Nephron progenitor cell (in vitro differentiated cells): Measurements from ENCODE around the gene MISP3.
"Not testable (repeated sequence)": the region's sequence is repeated elsewhere in the genome, so short reads cannot be mapped to it uniquely, and the experiment has no call there.

Experiments used
- DNase-seq: peaks from one replicate; pipeline ENCODE4 v3.0.0; 2021
- H3K27ac Mint-ChIP-seq: 2 replicates; pipeline ENCODE4 v1.8.0; 2021; ENCODE audit warnings: mild to moderate bottlenecking, moderate library complexity, mixed read lengths
- H3K27me3 Mint-ChIP-seq: 2 replicates; pipeline ENCODE4 v1.8.0; 2021; ENCODE audit warnings: mild to moderate bottlenecking, low read depth, mixed read lengths; ENCODE audit not compliant: poor library complexity
- H3K36me3 Mint-ChIP-seq: 2 replicates; pipeline ENCODE4 v1.8.0; 2021; ENCODE audit warnings: low read depth, mixed read lengths
- H3K4me1 Mint-ChIP-seq: 2 replicates; pipeline ENCODE4 v1.8.0; 2021; ENCODE audit warnings: mixed read lengths
- H3K4me3 Mint-ChIP-seq: 2 replicates; pipeline ENCODE4 v1.8.0; 2021; ENCODE audit warnings: mild to moderate bottlenecking, moderate library complexity, mixed read lengths
- H3K9me3 Mint-ChIP-seq: 2 replicates; pipeline ENCODE4 v1.8.0; 2021; ENCODE audit warnings: mild to moderate bottlenecking, moderate library complexity, mixed read lengths
- TF ChIP-seq, protein P1 (sequence below): fragments of 200-600 bp; sonication (generic); IDR thresholded peaks from 2 replicates; pipeline ENCODE4 v1.5.0; 2021; ENCODE audit warnings: antibody characterized with exemption

MISP3 gene

GRCh38 chr19:14039181-14039580, 33.4 kb upstream of the MISP3 start:
- peaks cover 6% of the 10 kb centered on the region for H3K27me3 Mint-ChIP-seq
- TF ChIP-seq, protein P1, sequence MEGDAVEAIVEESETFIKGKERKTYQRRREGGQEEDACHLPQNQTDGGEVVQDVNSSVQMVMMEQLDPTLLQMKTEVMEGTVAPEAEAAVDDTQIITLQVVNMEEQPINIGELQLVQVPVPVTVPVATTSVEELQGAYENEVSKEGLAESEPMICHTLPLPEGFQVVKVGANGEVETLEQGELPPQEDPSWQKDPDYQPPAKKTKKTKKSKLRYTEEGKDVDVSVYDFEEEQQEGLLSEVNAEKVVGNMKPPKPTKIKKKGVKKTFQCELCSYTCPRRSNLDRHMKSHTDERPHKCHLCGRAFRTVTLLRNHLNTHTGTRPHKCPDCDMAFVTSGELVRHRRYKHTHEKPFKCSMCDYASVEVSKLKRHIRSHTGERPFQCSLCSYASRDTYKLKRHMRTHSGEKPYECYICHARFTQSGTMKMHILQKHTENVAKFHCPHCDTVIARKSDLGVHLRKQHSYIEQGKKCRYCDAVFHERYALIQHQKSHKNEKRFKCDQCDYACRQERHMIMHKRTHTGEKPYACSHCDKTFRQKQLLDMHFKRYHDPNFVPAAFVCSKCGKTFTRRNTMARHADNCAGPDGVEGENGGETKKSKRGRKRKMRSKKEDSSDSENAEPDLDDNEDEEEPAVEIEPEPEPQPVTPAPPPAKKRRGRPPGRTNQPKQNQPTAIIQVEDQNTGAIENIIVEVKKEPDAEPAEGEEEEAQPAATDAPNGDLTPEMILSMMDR: no peak
- H3K4me3 Mint-ChIP-seq: no peak overlapping the region
- H3K36me3 Mint-ChIP-seq: no peaks in the 10 kb centered on the region
- H3K4me1 Mint-ChIP-seq: peaks cover 7% of the 10 kb centered on the region
- H3K27ac Mint-ChIP-seq: no peak overlapping the region
- H3K9me3 Mint-ChIP-seq: no peaks in the 10 kb centered on the region
- no peak for DNase-seq

GRCh38 chr19:14042659-14043608, 29.7 kb upstream of the MISP3 start:
- H3K9me3 Mint-ChIP-seq, H3K36me3 Mint-ChIP-seq, H3K27me3 Mint-ChIP-seq, H3K4me3 Mint-ChIP-seq: not testable (repeated sequence)
- peak overlapping the region; percentile 97 for H3K27ac Mint-ChIP-seq
- TF ChIP-seq, protein P1: peak; percentile 37
- DNase-seq: peak; percentile 45
- H3K4me1 Mint-ChIP-seq: peaks cover 17% of the 10 kb centered on the region

GRCh38 chr19:14047866-14048265, 24.7 kb upstream of the MISP3 start:
- Mint-ChIP-seq H3K27me3 (peaks cover 11% of the 10 kb centered on the region), H3K4me1 (peaks cover 14% of the 10 kb centered on the region)
- not testable (repeated sequence) for H3K9me3 Mint-ChIP-seq, H3K36me3 Mint-ChIP-seq, H3K27ac Mint-ChIP-seq, DNase-seq, H3K4me3 Mint-ChIP-seq

DNA sequence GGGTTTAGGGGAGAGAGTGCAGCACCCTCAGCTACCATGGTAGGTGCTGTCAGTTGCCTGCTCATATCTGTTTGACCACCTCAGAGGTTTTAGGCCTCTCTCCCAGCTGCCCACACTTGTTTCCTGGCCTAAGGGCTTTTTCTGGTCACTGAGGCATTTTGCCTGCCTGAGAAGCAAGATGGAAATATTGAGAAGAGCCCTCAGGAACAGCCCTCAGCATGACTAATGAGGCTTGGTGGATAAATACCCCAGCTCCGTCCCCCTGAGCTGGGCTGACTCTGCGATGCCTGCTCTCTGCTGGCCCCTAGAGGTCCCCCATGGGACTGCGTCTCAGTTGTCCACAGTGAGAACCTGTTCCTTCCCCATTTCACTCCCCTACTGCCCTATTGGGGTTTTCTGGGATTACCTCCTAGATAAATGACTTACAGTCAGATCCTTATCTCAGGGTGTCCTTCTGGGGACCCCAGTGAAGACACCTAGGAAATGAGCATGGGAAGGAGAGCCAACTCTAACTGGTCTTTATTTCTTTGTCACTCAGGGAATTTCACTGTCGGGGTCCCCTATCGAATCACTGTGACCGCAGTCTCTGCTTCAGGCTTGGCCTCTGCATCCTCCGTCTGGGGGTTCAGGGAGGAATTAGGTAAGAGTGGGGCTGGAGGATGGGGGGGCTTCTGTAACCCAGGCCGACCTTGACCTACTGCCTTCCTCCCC, 24.0 kb upstream of the MISP3 start:
- DNase-seq: peak; percentile 66
- TF ChIP-seq, protein P1: peak; percentile 64
- no peak overlapping the region for H3K27ac Mint-ChIP-seq
- no peak overlapping the region for H3K4me3 Mint-ChIP-seq
- H3K27me3 Mint-ChIP-seq: peaks cover 14% of the 10 kb centered on the region
- H3K36me3 Mint-ChIP-seq: peaks cover 5% of the 10 kb centered on the region
- H3K9me3 Mint-ChIP-seq: no peaks in the 10 kb centered on the region
- H3K4me1 Mint-ChIP-seq: peaks cover 10% of the 10 kb centered on the region

GRCh38 chr19:14050512-14050911, 22.1 kb upstream of the MISP3 start:
- peaks cover 10% of the 10 kb centered on the region for H3K4me1 Mint-ChIP-seq
- no peak overlapping the region for H3K27ac Mint-ChIP-seq
- no peak overlapping the region for H3K4me3 Mint-ChIP-seq
- peaks cover 33% of the 10 kb centered on the region for H3K27me3 Mint-ChIP-seq
- peaks cover 5% of the 10 kb centered on the region for H3K36me3 Mint-ChIP-seq
- TF ChIP-seq, protein P1: no peak
- H3K9me3 Mint-ChIP-seq: no peaks in the 10 kb centered on the region
- DNase-seq: no peak

GRCh38 chr19:14050961-14051360, 21.6 kb upstream of the MISP3 start:
- H3K36me3 Mint-ChIP-seq, DNase-seq, H3K9me3 Mint-ChIP-seq, H3K4me1 Mint-ChIP-seq, H3K27ac Mint-ChIP-seq, H3K4me3 Mint-ChIP-seq: not testable (repeated sequence)
- H3K27me3 Mint-ChIP-seq: peaks cover 37% of the 10 kb centered on the region
